Activated effector memory CD4-positive, alpha-beta T cell treated with Interleukin-2 at 50 U/mL for 16 hours (primary cell): ENCODE data around the gene VSTM2A.
"Not testable (repeated sequence)": the region's sequence is repeated elsewhere in the genome, so short reads cannot be mapped to it uniquely, and the experiment has no call there.

ENCODE experiments used
- DNase-seq: peaks from one replicate; pipeline ENCODE4 v3.0.0-alpha.2; 2020

The VSTM2A gene

GRCh38 chr7:54541669-54542625 is at the start of gene VSTM2A:
Gene VSTM2A, plus strand, starts transcription at chr7:54542375. Its CDS starts 356 bp downstream, at chr7:54542731.
- DNase-seq: no peak

- not testable (repeated sequence) for DNase-seq
Observed at GRCh38 chr7:54504531-54504930, 37.6 kb upstream of the VSTM2A start.

GRCh38 chr7:54529568-54529967 is 12.6 kb upstream of the VSTM2A start:
- DNase-seq: no peak

GRCh38 chr7:54538122-54538521 is 4.1 kb upstream of the VSTM2A start:
- no peak for DNase-seq

GRCh38 chr7:54543051-54543488 is 895 bp downstream of the VSTM2A start:
- no peak for DNase-seq

GRCh38 chr7:54544149-54544526 is 2.0 kb downstream of the VSTM2A start:
- no peak for DNase-seq

- DNase-seq: no peak
Observed at GRCh38 chr7:54544527-54545240, 2.5 kb downstream of the VSTM2A start.

- no peak for DNase-seq
Observed at GRCh38 chr7:54545241-54545563, 3.0 kb downstream of the VSTM2A start.

- no peak for DNase-seq
Observed at GRCh38 chr7:54546081-54546985, 4.2 kb downstream of the VSTM2A start.

- DNase-seq: no peak
Observed at GRCh38 chr7:54546986-54547314, 4.8 kb downstream of the VSTM2A start.

GRCh38 chr7:54550471-54550870 is 8.3 kb downstream of the VSTM2A start:
- no peak for DNase-seq

GRCh38 chr7:54556121-54556520 is 13.9 kb downstream of the VSTM2A start:
- no peak for DNase-seq

GRCh38 chr7:54559401-54559800 is 17.2 kb downstream of the VSTM2A start:
- no peak for DNase-seq

GRCh38 chr7:54560198-54560597 is 18.0 kb downstream of the VSTM2A start:
- no peak for DNase-seq

- no peak for DNase-seq
Observed at GRCh38 chr7:54560723-54561122, 18.5 kb downstream of the VSTM2A start.

- DNase-seq: no peak
Observed at GRCh38 chr7:54563329-54563916, 21.2 kb downstream of the VSTM2A start.

- no peak for DNase-seq
Observed at GRCh38 chr7:54565432-54565831, 23.3 kb downstream of the VSTM2A start.

GRCh38 chr7:54581511-54581910 is 39.3 kb downstream of the VSTM2A start:
- DNase-seq: no peak

- no peak for DNase-seq
Observed at GRCh38 chr7:54591404-54592386, 49.5 kb downstream of the VSTM2A start.

GRCh38 chr7:54596747-54597146 is 54.6 kb downstream of the VSTM2A start:
- no peak for DNase-seq

- no peak for DNase-seq
Observed at GRCh38 chr7:54615537-54615936, 73.4 kb downstream of the VSTM2A start.
